Muscle of arm (tissue), 12 donors: ENCODE results near the gene DDB1. TPM values are rescaled to one million over a fixed set of nuclear protein-coding genes. Genes with fewer than 3 reads are reported as not detected.

Experiments used
- polyA plus RNA-seq, 12 donors: library from polyadenylated mRNA; unstranded; fragments of 120-200 nt; gene quantifications; one replicate each; pipeline ENCODE4 v1.2.1, GENCODE V29; 2013; ENCODE audit not compliant: insufficient read length in 12 of 12

DDB1 gene
- polyA plus RNA-seq, 12 donors: 158 to 355 (median 188) TPM

Other genes starting within 250 kb of the DDB1 start
- 1 to 10 TPM in 1 of 12 donors, under 1 TPM in 7, not detected in 4; 0.05 to 1.7 (median 0.11) TPM for gene CD5, start 230.6 kb downstream of the DDB1 start, polyA plus RNA-seq
- gene VPS37C, start 171.7 kb downstream of the DDB1 start, polyA plus RNA-seq: 10 to 100 TPM in 11 of 12 donors, not detected in 1; 13.3 to 21.1 (median 15.7) TPM
- 1 to 10 TPM in 1 of 12 donors, under 1 TPM in 7, not detected in 4; 0.12 to 1.4 (median 0.37) TPM for gene PGA3, start 129.6 kb downstream of the DDB1 start, polyA plus RNA-seq
- gene PGA4, start 110.8 kb downstream of the DDB1 start, polyA plus RNA-seq: 1 to 10 TPM in 5 of 12 donors, under 1 TPM in 5, not detected in 2; 0.22 to 2.6 (median 1.2) TPM
- 1 to 10 TPM in 6 of 12 donors, under 1 TPM in 4, not detected in 2; 0.32 to 1.9 (median 1.1) TPM for gene PGA5, start 91.9 kb downstream of the DDB1 start, polyA plus RNA-seq
- gene VWCE, start 37.8 kb downstream of the DDB1 start, polyA plus RNA-seq: 1 to 10 TPM in 10 of 12 donors, not detected in 2; 3.5 to 9.0 (median 5.2) TPM
- gene TKFC, start 123 bp upstream of the DDB1 start, polyA plus RNA-seq: 10 to 100 TPM in 11 of 12 donors, not detected in 1; 12.4 to 43.6 (median 18.2) TPM
- gene CYB561A3, start 28.8 kb upstream of the DDB1 start, polyA plus RNA-seq: 10 to 100 TPM in 11 of 12 donors, not detected in 1; 13.4 to 37.7 (median 17.1) TPM
- 10 to 100 TPM in 11 of 12 donors, not detected in 1; 13.8 to 75.4 (median 23.4) TPM for gene TMEM138, start 29.3 kb upstream of the DDB1 start, polyA plus RNA-seq
- gene TMEM216, start 59.5 kb upstream of the DDB1 start, polyA plus RNA-seq: 10 to 100 TPM in 11 of 12 donors, not detected in 1; 11.6 to 21.2 (median 16.0) TPM
- 100 to 1,000 TPM in 1 of 12 donors, 10 to 100 TPM in 10, not detected in 1; 65.5 to 116 (median 74.9) TPM for gene CPSF7, start 96.9 kb upstream of the DDB1 start, polyA plus RNA-seq
- 10 to 100 TPM in 11 of 12 donors, not detected in 1; 29.1 to 36.6 (median 30.4) TPM for gene SDHAF2, start 97.0 kb upstream of the DDB1 start, polyA plus RNA-seq
- under 1 TPM in 8 of 12 donors, not detected in 4; 0.11 to 0.34 (median 0.16) TPM for gene LRRC10B, start 175.6 kb upstream of the DDB1 start, polyA plus RNA-seq
- gene SYT7, start 248.0 kb upstream of the DDB1 start, polyA plus RNA-seq: 10 to 100 TPM in 1 of 12 donors, 1 to 10 TPM in 10, not detected in 1; 2.0 to 12.0 (median 3.1) TPM